ENCODE measurements around the gene PCNX2.

GRCh38 chr1:232968391-232968790, 327.1 kb downstream of the PCNX2 start:
- TF ChIP-seq REST (IDR thresholded peaks at IDR 0.05; ENCODE audit: low read depth) (no peak), EZH2 (IDR thresholded peaks at IDR 0.05) (no peak), ZFX (IDR thresholded peaks at IDR 0.05) (no peak), CTCF (IDR thresholded peaks at IDR 0.05 in 2 of 3, conservative IDR thresholded peaks at IDR 0.05 in 1 of 3; ENCODE audit: borderline replicate concordance in 1 of 3, insufficient read depth in 1 of 3, low read depth in 2 of 3, low read length in 2 of 3) (no peak), RAD21 (IDR thresholded peaks at IDR 0.05; ENCODE audit: low read depth) (no peak)

Data from HCT116 (cell line).